OCI-LY3 (cell line): ENCODE data around the gene LHFPL6.
A peak's percentile ranks its signal among the peaks of the same experiment; 100 is the strongest.

Source experiments
- H2AFZ ChIP-seq: fragments of 200-600, 300-600 bp; shearing (Covaris generic); 2 replicates; pipeline ENCODE4 v1.6.0; 2014; ENCODE audit warnings: antibody characterized with exemption, low read depth, low read length
- H3K27ac ChIP-seq: fragments of 200-600, 300-600 bp; sonication (generic); 2 replicates; pipeline ENCODE4 v1.5.1; 2014; ENCODE audit warnings: mild to moderate bottlenecking, low read length, moderate library complexity, mixed read lengths
- H3K27me3 ChIP-seq: fragments of 200-600, 300-600 bp; sonication (generic); 2 replicates; pipeline ENCODE4 v1.6.1; 2014; ENCODE audit warnings: low read depth, low read length, mixed read lengths
- H3K36me3 ChIP-seq: fragments of 200-600, 300-600 bp; sonication (generic); replicated peaks from 2 replicates; pipeline ENCODE3; 2014; ENCODE audit warnings: low read depth, low read length, mixed read lengths
- H3K4me1 ChIP-seq: fragments of 300-600, 200-600 bp; sonication (generic); 2 replicates; pipeline ENCODE4 v1.6.1; 2014; ENCODE audit warnings: low read length, mixed read lengths
- H3K4me2 ChIP-seq: fragments of 200-600, 300-600 bp; sonication (generic); 2 replicates; pipeline ENCODE4 v1.6.1; 2014; ENCODE audit warnings: low read length, mixed read lengths
- H3K4me3 ChIP-seq: fragments of 300-600, 200-600 bp; sonication (generic); 2 replicates; pipeline ENCODE4 v1.5.1; 2014; ENCODE audit warnings: antibody characterized with exemption, mild to moderate bottlenecking, low read length, moderate library complexity
- H3K79me2 ChIP-seq: fragments of 300-600, 200-600 bp; shearing (Covaris generic); 2 replicates; pipeline ENCODE4 v1.6.1; 2014; ENCODE audit warnings: mild to moderate bottlenecking, low read length, mixed read lengths
- H3K9ac ChIP-seq: fragments of 300-600, 200-600 bp; shearing (Covaris generic); 2 replicates; pipeline ENCODE4 v1.6.0; 2014; ENCODE audit warnings: mild to moderate bottlenecking, low read length, moderate library complexity
- H3K9me3 ChIP-seq: fragments of 200-600, 300-600 bp; shearing (Covaris generic); 2 replicates; pipeline ENCODE4 v1.6.1; 2014; ENCODE audit warnings: low read length, mixed read lengths; ENCODE audit not compliant: insufficient read depth
- H4K20me1 ChIP-seq: fragments of 200-600, 300-600 bp; sonication (generic); 2 replicates; pipeline ENCODE4 v1.6.1; 2016; ENCODE audit warnings: low read length, mixed read lengths; ENCODE audit not compliant: insufficient read depth
- CTCF ChIP-seq: fragments of 200-600, 300-600 bp; sonication (generic); IDR thresholded peaks from 2 replicates; pipeline ENCODE4 v1.5.1; 2014; ENCODE audit warnings: antibody characterized with exemption, low read length, low read depth
- EZH2phosphoT487 ChIP-seq: fragments of 200-600 bp; shearing (Covaris generic); IDR thresholded peaks from 2 replicates; pipeline ENCODE4 v1.6.1; 2018; ENCODE audit warnings: antibody characterized with exemption, mixed run types, low read depth

Gene LHFPL6

GRCh38 chr13:39410096-39410901 is 192.7 kb downstream of the LHFPL6 start:
- Histone ChIP-seq H3K27ac (no peak overlapping the region), H4K20me1 (no peaks in the 10 kb centered on the region), H3K4me2 (no peak overlapping the region), H3K4me1 (peaks cover 73% of the 10 kb centered on the region), H2AFZ (no peak overlapping the region), H3K79me2 (peaks cover 7% of the 10 kb centered on the region; the same call in 1 of the 2 replicates), H3K36me3 (peaks cover 5% of the 10 kb centered on the region), H3K9me3 (no peaks in the 10 kb centered on the region), H3K27me3 (no peaks in the 10 kb centered on the region), H3K9ac (no peak overlapping the region), H3K4me3 (no peak overlapping the region)
- no peak for TF ChIP-seq EZH2phosphoT487
- TF ChIP-seq CTCF = no peak

GRCh38 chr13:39408512-39408911 is 194.5 kb downstream of the LHFPL6 start:
- Histone ChIP-seq H2AFZ (no peak overlapping the region), H3K4me1 (peaks cover 57% of the 10 kb centered on the region), H3K9me3 (no peaks in the 10 kb centered on the region), H3K27ac (no peak overlapping the region), H4K20me1 (no peaks in the 10 kb centered on the region), H3K79me2 (0 out of 2 replicates have a peak, but pooled peaks cover 7% of the 10 kb centered on the region), H3K36me3 (peaks cover 5% of the 10 kb centered on the region), H3K4me2 (no peak overlapping the region), H3K27me3 (no peaks in the 10 kb centered on the region), H3K4me3 (no peak overlapping the region), H3K9ac (no peak overlapping the region)
- TF ChIP-seq EZH2phosphoT487 = no peak
- no peak for TF ChIP-seq CTCF

GRCh38 chr13:39407786-39408185 is 195.2 kb downstream of the LHFPL6 start:
- no peak overlapping the region for H2AFZ ChIP-seq
- H3K36me3 ChIP-seq = no peaks in the 10 kb centered on the region
- H3K9me3 ChIP-seq = no peaks in the 10 kb centered on the region
- H3K27ac ChIP-seq = no peak overlapping the region
- peaks cover 50% of the 10 kb centered on the region for H3K4me1 ChIP-seq
- H3K4me2 ChIP-seq = no peak overlapping the region
- 0 out of 2 replicates have a peak, but pooled peaks cover 7% of the 10 kb centered on the region for H3K79me2 ChIP-seq
- H3K9ac ChIP-seq = no peak overlapping the region
- H3K4me3 ChIP-seq = no peak overlapping the region
- H4K20me1 ChIP-seq = no peaks in the 10 kb centered on the region
- no peaks in the 10 kb centered on the region for H3K27me3 ChIP-seq
- TF ChIP-seq CTCF = no peak
- TF ChIP-seq EZH2phosphoT487 = no peak

GRCh38 chr13:39407138-39407537 is 195.9 kb downstream of the LHFPL6 start:
- Histone ChIP-seq H3K4me3 (no peak overlapping the region), H3K79me2 (0 out of 2 replicates have a peak, but pooled peaks cover 7% of the 10 kb centered on the region), H3K27ac (no peak overlapping the region), H4K20me1 (no peaks in the 10 kb centered on the region), H3K9me3 (no peaks in the 10 kb centered on the region), H3K4me2 (peak overlapping the region; percentile 18), H2AFZ (no peak overlapping the region), H3K36me3 (no peaks in the 10 kb centered on the region), H3K4me1 (peaks cover 43% of the 10 kb centered on the region), H3K27me3 (no peaks in the 10 kb centered on the region), H3K9ac (no peak overlapping the region)
- TF ChIP-seq CTCF (peak; percentile 18), EZH2phosphoT487 (no peak)
